ENCODE data around the gene EMID1.

GRCh38 chr22:29219881-29220670, 14.4 kb downstream of the EMID1 start:
- TF ChIP-seq CTCF (IDR thresholded peaks at IDR 0.05) (no peak), POLR2AphosphoS5 (IDR thresholded peaks at IDR 0.05) (no peak)
